ENCODE data around the gene OR1J1. TPM values are rescaled to one million over a fixed set of nuclear protein-coding genes. Genes with fewer than 3 reads are reported as not detected.

Gene OR1J1
- polyA plus RNA-seq, 1 donor: not detected

DNA sequence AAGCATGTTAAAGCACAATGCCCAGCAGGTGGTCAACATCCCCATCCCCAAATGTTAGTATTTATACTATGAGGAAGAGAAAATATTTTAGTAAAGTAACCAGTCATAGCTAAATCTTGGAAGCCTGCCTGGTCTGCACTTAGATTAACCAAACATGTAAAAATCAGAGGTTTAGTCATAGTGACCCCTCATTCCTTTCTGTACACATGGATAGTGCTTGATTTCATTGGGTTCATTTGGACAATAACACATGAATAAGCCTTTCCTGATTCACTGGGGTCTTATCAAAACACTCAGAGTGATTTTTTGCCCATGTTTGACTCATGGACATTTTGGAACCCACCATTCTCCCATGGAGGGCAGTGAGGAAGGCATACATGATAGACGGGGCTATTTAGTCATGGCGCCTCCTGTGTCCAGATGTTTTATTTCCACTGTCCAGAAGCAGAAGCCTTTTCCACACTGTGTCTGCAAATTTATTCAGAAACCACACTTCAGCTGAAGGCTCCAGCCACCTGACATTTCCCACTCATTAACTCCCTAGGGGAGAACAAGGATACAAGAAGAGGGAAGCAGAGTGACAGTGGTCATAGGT is 32.5 kb downstream of the OR1J1 start:
- no peak for DNase-seq (ENCODE audit: low read depth)

GRCh38 chr9:122444041-122444733 is 33.5 kb downstream of the OR1J1 start:
- no peak for DNase-seq (ENCODE audit: low read depth)

- DNase-seq (ENCODE audit: low read depth): no peak
Observed at GRCh38 chr9:122442568-122442967, 35.2 kb downstream of the OR1J1 start.

Other genes starting within 250 kb of the OR1J1 start
- 5.1 TPM for gene LHX6, start 249.0 kb downstream of the OR1J1 start, polyA plus RNA-seq (ENCODE audit: insufficient read length)
- 29.9 TPM for gene RBM18, start 213.1 kb downstream of the OR1J1 start, polyA plus RNA-seq (ENCODE audit: insufficient read length)
- gene MRRF, start 213.0 kb downstream of the OR1J1 start, polyA plus RNA-seq (ENCODE audit: insufficient read length): 29.1 TPM
- 4.5 TPM for gene PTGS1, start 106.9 kb downstream of the OR1J1 start, polyA plus RNA-seq (ENCODE audit: insufficient read length)
- not detected for gene OR1J2, start 32.9 kb upstream of the OR1J1 start, polyA plus RNA-seq (ENCODE audit: insufficient read length)
- not detected for gene OR1J4, start 41.2 kb upstream of the OR1J1 start, polyA plus RNA-seq (ENCODE audit: insufficient read length)
- gene OR1N1, start 49.4 kb upstream of the OR1J1 start, polyA plus RNA-seq (ENCODE audit: insufficient read length): not detected
- not detected for gene OR1N2, start 75.2 kb upstream of the OR1J1 start, polyA plus RNA-seq (ENCODE audit: insufficient read length)
- gene OR1L8, start 105.5 kb upstream of the OR1J1 start, polyA plus RNA-seq (ENCODE audit: insufficient read length): 0.15 TPM
- not detected for gene OR1Q1, start 136.8 kb upstream of the OR1J1 start, polyA plus RNA-seq (ENCODE audit: insufficient read length)
- gene OR1B1, start 179.7 kb upstream of the OR1J1 start, polyA plus RNA-seq (ENCODE audit: insufficient read length): not detected
- not detected for gene OR1L1, start 183.8 kb upstream of the OR1J1 start, polyA plus RNA-seq (ENCODE audit: insufficient read length)
- gene OR1L3, start 197.2 kb upstream of the OR1J1 start, polyA plus RNA-seq (ENCODE audit: insufficient read length): not detected
- gene OR1L4, start 246.1 kb upstream of the OR1J1 start, polyA plus RNA-seq (ENCODE audit: insufficient read length): not detected